Central memory CD4-positive, alpha-beta T cell (primary cell): Measurements from ENCODE around the gene DHRSX.
"Not testable (repeated sequence)": the region's sequence is repeated elsewhere in the genome, so short reads cannot be mapped to it uniquely, and the experiment has no call there.

ENCODE experiments used
- DNase-seq: peaks from one replicate; pipeline ENCODE4 v3.0.0; 2022

The DHRSX gene

GRCh38 chrX:2419418-2419817 is 81.4 kb downstream of the DHRSX start:
- DNase-seq = not testable (repeated sequence)

- no peak for DNase-seq
These were observed 82.8 kb downstream of the DHRSX start for GRCh38 chrX:2418000-2418399.

GRCh38 chrX:2416851-2417604 is 83.7 kb downstream of the DHRSX start:
- no peak for DNase-seq

- DNase-seq = no peak
These were observed 86.4 kb downstream of the DHRSX start for GRCh38 chrX:2414384-2414783.

- no peak for DNase-seq
These were observed 86.8 kb downstream of the DHRSX start for GRCh38 chrX:2413969-2414368.

GRCh38 chrX:2412131-2412530 is 88.6 kb downstream of the DHRSX start:
- DNase-seq = no peak

- no peak for DNase-seq
These were observed 90.3 kb downstream of the DHRSX start for GRCh38 chrX:2410279-2411020.

- DNase-seq = no peak
These were observed 91.0 kb downstream of the DHRSX start for GRCh38 chrX:2409796-2410195.

- no peak for DNase-seq
These were observed 91.9 kb downstream of the DHRSX start for GRCh38 chrX:2408856-2409255.

- DNase-seq = no peak
These were observed 93.8 kb downstream of the DHRSX start for GRCh38 chrX:2406891-2407518.

- DNase-seq = no peak
These were observed 96.0 kb downstream of the DHRSX start for GRCh38 chrX:2404776-2405175.

- no peak for DNase-seq
These were observed 98.5 kb downstream of the DHRSX start for GRCh38 chrX:2402361-2402690.

- DNase-seq = no peak
These were observed 99.0 kb downstream of the DHRSX start for GRCh38 chrX:2401590-2402360.

- DNase-seq = no peak
These were observed 99.6 kb downstream of the DHRSX start for GRCh38 chrX:2401201-2401589.

GRCh38 chrX:2398064-2398656 is 102.6 kb downstream of the DHRSX start:
- no peak for DNase-seq

- no peak for DNase-seq
These were observed 103.3 kb downstream of the DHRSX start for GRCh38 chrX:2397229-2398063.

- DNase-seq = no peak
These were observed 105.3 kb downstream of the DHRSX start for GRCh38 chrX:2395261-2395992.

GRCh38 chrX:2391869-2392606 is 108.7 kb downstream of the DHRSX start:
- no peak for DNase-seq

- DNase-seq = no peak
These were observed 110.0 kb downstream of the DHRSX start for GRCh38 chrX:2390754-2391153.

GRCh38 chrX:2389731-2390130 is 111.0 kb downstream of the DHRSX start:
- DNase-seq = not testable (repeated sequence)
